ENCODE measurements around the gene GP1BA. TPM values are rescaled to one million over a fixed set of nuclear protein-coding genes. Genes with fewer than 3 reads are reported as not detected.

GP1BA gene
- total and polyA plus RNA-seq, 2 of the 8 experiments (the other 6 are each of a cell fraction or from before 2014, with no cell fraction given) = not detected

GRCh38 chr17:4891411-4892410 lies 40.4 kb upstream of the GP1BA start (continued):
- TF ChIP-seq TEAD4 (IDR thresholded peaks at IDR 0.05; ENCODE audit: low read depth, low read length) (no peak), POLR2AphosphoS5 (IDR thresholded peaks at IDR 0.05; ENCODE audit: low read depth, low read length) (no peak), TCF12 (IDR thresholded peaks at IDR 0.05; ENCODE audit: low read depth, low read length) (no peak), KDM5A (IDR thresholded peaks at IDR 0.05; ENCODE audit: low read length) (no peak), MAFK (IDR thresholded peaks at IDR 0.05; ENCODE audit: low read depth, low read length) (no peak), EZH2 (IDR thresholded peaks at IDR 0.05; ENCODE audit: low read depth, low read length, severe bottlenecking) (no peak), SIN3A (conservative IDR thresholded peaks at IDR 0.05 in 1 of 2, IDR thresholded peaks at IDR 0.05 in 1 of 2; ENCODE audit: low read depth in 1 of 2, low read length in 2 of 2) (no peak), FOSL1 (IDR thresholded peaks at IDR 0.05; ENCODE audit: insufficient read depth, low read depth, low read length) (no peak), SIX5 (IDR thresholded peaks at IDR 0.05; ENCODE audit: low read depth, low read length) (no peak)
- TF ChIP-seq, protein P1, sequence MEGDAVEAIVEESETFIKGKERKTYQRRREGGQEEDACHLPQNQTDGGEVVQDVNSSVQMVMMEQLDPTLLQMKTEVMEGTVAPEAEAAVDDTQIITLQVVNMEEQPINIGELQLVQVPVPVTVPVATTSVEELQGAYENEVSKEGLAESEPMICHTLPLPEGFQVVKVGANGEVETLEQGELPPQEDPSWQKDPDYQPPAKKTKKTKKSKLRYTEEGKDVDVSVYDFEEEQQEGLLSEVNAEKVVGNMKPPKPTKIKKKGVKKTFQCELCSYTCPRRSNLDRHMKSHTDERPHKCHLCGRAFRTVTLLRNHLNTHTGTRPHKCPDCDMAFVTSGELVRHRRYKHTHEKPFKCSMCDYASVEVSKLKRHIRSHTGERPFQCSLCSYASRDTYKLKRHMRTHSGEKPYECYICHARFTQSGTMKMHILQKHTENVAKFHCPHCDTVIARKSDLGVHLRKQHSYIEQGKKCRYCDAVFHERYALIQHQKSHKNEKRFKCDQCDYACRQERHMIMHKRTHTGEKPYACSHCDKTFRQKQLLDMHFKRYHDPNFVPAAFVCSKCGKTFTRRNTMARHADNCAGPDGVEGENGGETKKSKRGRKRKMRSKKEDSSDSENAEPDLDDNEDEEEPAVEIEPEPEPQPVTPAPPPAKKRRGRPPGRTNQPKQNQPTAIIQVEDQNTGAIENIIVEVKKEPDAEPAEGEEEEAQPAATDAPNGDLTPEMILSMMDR (IDR thresholded peaks at IDR 0.05; ENCODE audit: control extremely low read depth in 1 of 3, insufficient read depth in 1 of 3, low read depth in 1 of 3, low read length in 3 of 3) = no peak
